NCI-H2171 treated with DMSO at 0.1 percent for 48 hours (cell line): ENCODE results near the gene ARPC3.
"Not testable (repeated sequence)": the region's sequence is repeated elsewhere in the genome, so short reads cannot be mapped to it uniquely, and the experiment has no call there.

ENCODE experiments used
- DNase-seq: peaks from one replicate; lab custom pipeline; 2025; lab: John Stamatoyannopoulos, UW

The ARPC3 gene

GRCh38 chr12:110417113-110417512 lies 33.0 kb downstream of the ARPC3 start:
- not testable (repeated sequence) for DNase-seq

- DNase-seq = not testable (repeated sequence)
Measured at GRCh38 chr12:110410086-110410485, 40.1 kb downstream of the ARPC3 start.

GRCh38 chr12:110405126-110405662 lies 44.9 kb downstream of the ARPC3 start:
- DNase-seq = not testable (repeated sequence)

- peak; percentile 79 for DNase-seq
Measured at GRCh38 chr12:110403976-110404682, 46.0 kb downstream of the ARPC3 start.

GRCh38 chr12:110403146-110403975 lies 46.8 kb downstream of the ARPC3 start, which contains the start of gene ANAPC7:
TSS of gene ANAPC7 (minus strand) at chr12:110403708. CDS start at chr12:110403627, 81 bp downstream.
- DNase-seq = peak; percentile 93
